ENCODE measurements around the gene NR4A1.

Gene NR4A1

DNA sequence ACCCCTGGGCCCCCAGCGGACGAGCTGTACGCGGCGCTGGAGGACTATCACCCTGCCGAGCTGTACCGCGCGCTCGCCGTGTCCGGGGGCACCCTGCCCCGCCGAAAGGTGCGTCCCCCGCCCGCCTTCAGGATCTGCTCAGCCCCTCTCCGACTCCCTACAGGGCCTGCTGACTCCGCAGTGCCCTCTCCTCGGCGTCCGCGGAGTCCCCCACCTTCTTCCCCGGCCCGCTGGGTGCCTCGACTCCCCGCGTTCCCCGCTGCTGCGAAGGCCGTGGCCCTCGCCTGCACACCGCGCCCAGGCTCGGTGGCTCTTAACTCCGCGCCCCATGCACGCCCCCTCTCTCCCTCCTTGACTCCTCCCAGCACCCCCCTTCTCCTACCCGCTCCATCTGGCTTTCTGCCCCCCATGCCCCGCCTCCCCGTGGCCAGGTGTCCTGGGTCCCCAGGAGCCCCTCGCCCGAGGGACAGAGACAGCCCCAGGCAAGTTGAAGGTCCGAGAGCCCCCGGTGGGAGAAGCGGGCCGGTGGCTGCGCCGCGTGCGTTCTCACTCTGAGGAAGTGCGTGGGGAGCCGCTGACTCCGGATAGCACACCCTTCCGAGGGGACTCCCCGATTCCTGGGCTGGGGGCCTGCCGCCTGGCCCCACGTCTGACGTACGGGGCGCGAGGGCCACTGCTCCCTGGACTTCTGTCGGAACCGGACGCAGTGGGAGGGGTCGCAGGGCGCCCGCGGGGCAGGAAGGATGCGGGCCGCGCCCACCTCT is 43.9 kb upstream of the NR4A1 start:
- ChIA-PET POLR2A (interaction anchor here (0.5 to 1.1 kb wide), 3 partner anchors 18 to 400 kb away, joined by 4 read pairs; no protein-coding TSS in a partner anchor), CTCF (interaction anchor here (1.1 to 9.6 kb wide), 4 partner anchors 9 to 19 kb away, joined by 5 to 291 read pairs (median 42); no protein-coding TSS in a partner anchor)
- H3K4me1 ChIP-seq (ENCODE audit: control insufficient read depth, insufficient read depth, low read length), result peaks cover 12% of the 10 kb centered on the region; the same call in 1 of the 2 replicates
- no peak for TF ChIP-seq SETDB1 (IDR thresholded peaks at IDR 0.05; ENCODE audit: insufficient read length, low read length)
- TF ChIP-seq TSHZ1 (tag by site-specific recombination; IDR thresholded peaks at IDR 0.05; ENCODE audit: borderline replicate concordance), result no peak
- no peak for TF ChIP-seq SCRT2 (tag by site-specific recombination; IDR thresholded peaks at IDR 0.05)
- TF ChIP-seq ZNF677 (tag by site-specific recombination; IDR thresholded peaks at IDR 0.05), result no peak
- no peak for TF ChIP-seq ZBTB26 (tag by site-specific recombination; optimal IDR thresholded peaks at IDR 0.05)
- TF ChIP-seq ZNF544 (tag by site-specific recombination; IDR thresholded peaks at IDR 0.05), result no peak
- TF ChIP-seq ZNF404 (tag by site-specific recombination; IDR thresholded peaks at IDR 0.05), result no peak
- TF ChIP-seq TRIM28 (IDR thresholded peaks at IDR 0.05; ENCODE audit: borderline replicate concordance, low read length), result no peak
- TF ChIP-seq ZNF660 (tag by site-specific recombination; IDR thresholded peaks at IDR 0.05), result no peak
- no peak for TF ChIP-seq ZNF585B (tag by site-specific recombination; IDR thresholded peaks at IDR 0.05)
- TF ChIP-seq FEZF1 (tag by site-specific recombination; IDR thresholded peaks at IDR 0.05), result no peak
- TF ChIP-seq ZNF548 (tag by site-specific recombination; IDR thresholded peaks at IDR 0.05), result no peak
- no peak for TF ChIP-seq SCRT1 (tag by site-specific recombination; IDR thresholded peaks at IDR 0.05; ENCODE audit: borderline replicate concordance)
- TF ChIP-seq MYNN (tag by site-specific recombination; IDR thresholded peaks at IDR 0.05; ENCODE audit: borderline replicate concordance), result no peak
- TF ChIP-seq ZSCAN16 (tag by site-specific recombination; IDR thresholded peaks at IDR 0.05), result no peak
- no peak for TF ChIP-seq ZBTB17 (tag by site-specific recombination; IDR thresholded peaks at IDR 0.05)
- no peak for TF ChIP-seq ZFP41 (tag by site-specific recombination; IDR thresholded peaks at IDR 0.05; ENCODE audit: borderline replicate concordance)
- TF ChIP-seq, protein P1, sequence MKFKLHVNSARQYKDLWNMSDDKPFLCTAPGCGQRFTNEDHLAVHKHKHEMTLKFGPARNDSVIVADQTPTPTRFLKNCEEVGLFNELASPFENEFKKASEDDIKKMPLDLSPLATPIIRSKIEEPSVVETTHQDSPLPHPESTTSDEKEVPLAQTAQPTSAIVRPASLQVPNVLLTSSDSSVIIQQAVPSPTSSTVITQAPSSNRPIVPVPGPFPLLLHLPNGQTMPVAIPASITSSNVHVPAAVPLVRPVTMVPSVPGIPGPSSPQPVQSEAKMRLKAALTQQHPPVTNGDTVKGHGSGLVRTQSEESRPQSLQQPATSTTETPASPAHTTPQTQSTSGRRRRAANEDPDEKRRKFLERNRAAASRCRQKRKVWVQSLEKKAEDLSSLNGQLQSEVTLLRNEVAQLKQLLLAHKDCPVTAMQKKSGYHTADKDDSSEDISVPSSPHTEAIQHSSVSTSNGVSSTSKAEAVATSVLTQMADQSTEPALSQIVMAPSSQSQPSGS (tag by site-specific recombination; IDR thresholded peaks at IDR 0.05; ENCODE audit: low read depth), result no peak
- no peak for TF ChIP-seq ZNF214 (tag by site-specific recombination; IDR thresholded peaks at IDR 0.05; ENCODE audit: borderline replicate concordance)
- TF ChIP-seq HOXD13 (CRISPR knock-in tag; IDR thresholded peaks at IDR 0.05; ENCODE audit: borderline replicate concordance), result no peak
- H3K36me3 ChIP-seq (ENCODE audit: control insufficient read depth in 2 of 2, insufficient read depth in 1 of 2, low read length in 2 of 2), result peaks cover 0 to 18% of the 10 kb centered on the region in 2 experiments; a peak in 1 of 3 replicates
- no peaks in the 10 kb centered on the region for H3K9me3 ChIP-seq (ENCODE audit: control insufficient read depth, insufficient read depth, low read depth, low read length)
- peak overlapping the region; percentile 3; the same call in 1 of the 2 replicates for H3K4me3 ChIP-seq (ENCODE audit: low read depth, low read length)
- no peak overlapping the region for H3K27ac ChIP-seq (ENCODE audit: extremely low read depth, low read depth, low read length)
